Measurements from ENCODE around the gene S100A2.
"Not testable (repeated sequence)": the region's sequence is repeated elsewhere in the genome, so short reads cannot be mapped to it uniquely, and the experiment has no call there.

The S100A2 gene

DNA sequence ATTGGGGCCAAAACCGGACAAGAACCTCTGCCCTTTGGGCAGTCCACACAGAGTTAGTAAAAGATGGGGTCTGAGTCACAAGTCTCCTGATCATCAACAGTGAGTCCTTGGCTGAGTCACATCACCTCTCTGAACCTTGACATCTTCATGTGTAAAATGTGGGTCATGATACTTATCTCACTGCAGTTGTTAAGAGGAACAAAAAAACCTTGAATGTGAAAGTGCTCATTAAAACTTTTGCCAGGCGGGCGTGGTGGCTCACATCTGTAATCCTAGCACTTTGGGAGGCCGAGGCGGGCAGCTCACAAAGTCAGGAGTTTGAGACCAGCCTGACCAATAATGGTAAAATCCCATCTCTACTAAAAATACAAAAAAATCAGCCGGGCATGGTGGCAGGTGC, 31.6 kb upstream of the S100A2 start:
- DNase-seq, result no peak

DNA sequence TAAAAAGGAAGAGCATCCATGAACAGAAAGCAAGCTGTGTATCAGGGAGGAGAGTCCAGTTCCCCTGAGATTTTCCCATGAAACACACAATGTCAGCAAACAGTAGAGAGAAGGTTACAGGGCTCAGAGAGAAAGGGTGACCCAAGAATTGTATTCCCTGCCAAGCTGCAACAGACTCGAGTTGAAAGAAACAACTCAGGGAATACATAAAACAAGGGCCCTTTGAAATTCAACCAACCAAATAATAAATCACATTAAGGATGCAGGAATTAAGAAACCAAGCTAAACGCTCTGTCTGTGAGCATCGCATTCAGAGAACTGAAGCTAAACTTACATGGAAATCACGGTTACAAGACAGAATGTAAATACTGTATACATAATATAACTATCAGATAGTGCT, 27.1 kb upstream of the S100A2 start:
- DNase-seq, result no peak

DNA sequence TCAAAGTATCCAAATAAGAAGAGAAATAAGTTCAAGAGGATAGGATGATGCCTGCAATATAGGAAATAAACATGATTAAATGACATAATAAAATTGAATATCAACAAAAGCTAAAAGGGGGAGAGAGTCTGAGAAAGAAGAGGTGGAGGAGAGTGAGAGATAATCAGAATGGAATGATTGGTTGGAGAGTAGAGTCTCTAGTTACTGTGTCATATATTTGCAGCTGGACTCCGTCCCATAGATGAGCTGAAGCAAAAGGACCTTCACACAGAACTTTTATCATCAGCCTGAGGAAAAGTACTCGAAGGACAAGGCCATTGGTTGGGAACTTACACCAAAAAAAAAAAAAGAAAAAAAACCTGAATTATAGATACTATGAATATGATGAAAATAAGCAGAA, 22.8 kb upstream of the S100A2 start:
- no peak for DNase-seq

- DNase-seq, result not testable (repeated sequence)
These were observed 22.4 kb upstream of the S100A2 start for GRCh38 chr1:153588033-153588432.

DNA sequence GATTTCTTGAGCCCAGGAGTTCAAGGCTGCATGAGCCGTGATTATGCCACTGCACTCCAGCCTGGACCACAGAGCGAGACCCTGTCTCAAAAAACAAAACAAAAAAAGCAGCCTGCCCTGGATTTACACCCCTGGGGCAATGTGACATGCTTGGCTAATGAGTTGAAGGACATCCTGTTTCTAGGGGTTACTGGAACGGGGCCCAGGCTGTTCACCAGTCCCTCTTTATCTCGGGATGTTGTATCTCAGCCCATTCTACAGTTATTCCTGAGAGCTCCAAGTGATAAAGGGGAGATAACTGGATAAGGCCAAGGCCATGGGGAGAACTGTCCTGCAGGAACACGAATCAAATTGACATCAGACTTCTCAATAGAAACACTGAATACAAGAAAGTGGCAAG, 21.7 kb upstream of the S100A2 start:
- no peak for DNase-seq

- DNase-seq, result no peak
These were observed 20.7 kb upstream of the S100A2 start for GRCh38 chr1:153586347-153586746.

- no peak for DNase-seq
These were observed 19.4 kb upstream of the S100A2 start for GRCh38 chr1:153585006-153585405.

DNA sequence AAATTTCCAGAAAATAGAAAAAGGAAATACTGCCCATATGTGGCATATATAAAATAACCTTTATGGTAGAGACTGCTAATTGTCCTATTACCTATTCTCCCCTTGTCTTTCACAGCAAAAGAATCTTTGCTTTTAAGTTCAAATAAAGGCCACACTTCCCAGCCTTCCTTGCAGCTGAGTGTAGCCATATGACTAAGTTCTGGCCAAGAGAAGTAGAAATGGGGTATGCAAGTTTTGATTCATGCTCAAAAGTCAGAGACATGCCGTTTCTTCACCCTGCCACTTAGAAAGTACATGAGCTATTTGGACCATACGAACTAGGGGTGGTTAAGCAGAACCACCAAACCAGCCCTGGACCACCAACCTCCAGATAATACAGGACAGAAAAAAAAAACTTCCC, 18.3 kb upstream of the S100A2 start:
- DNase-seq, result no peak

GRCh38 chr1:153583514-153583913, 17.9 kb upstream of the S100A2 start:
- not testable (repeated sequence) for DNase-seq

GRCh38 chr1:153582836-153583235, 17.2 kb upstream of the S100A2 start:
- not testable (repeated sequence) for DNase-seq

GRCh38 chr1:153578936-153579335, 13.3 kb upstream of the S100A2 start:
- no peak for DNase-seq

DNA sequence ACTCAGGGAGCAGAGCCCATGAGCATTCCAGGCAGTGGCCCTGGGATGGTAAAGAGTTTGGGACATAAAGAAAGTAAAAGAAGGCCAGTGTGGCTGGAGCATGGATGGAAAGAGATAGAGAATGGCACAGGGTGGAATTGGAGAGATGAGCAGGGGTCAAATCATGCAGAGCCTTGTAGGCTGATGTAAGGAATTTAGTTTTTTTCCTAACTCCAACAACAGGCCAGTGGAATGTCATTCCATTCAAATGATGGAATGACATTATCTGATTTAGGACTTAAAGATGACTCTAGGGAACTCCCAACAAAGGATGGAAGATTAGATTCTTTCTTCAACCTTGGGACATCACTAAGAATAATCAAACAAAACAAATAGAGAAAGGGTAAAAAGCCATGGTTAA, 12.8 kb upstream of the S100A2 start:
- no peak for DNase-seq

GRCh38 chr1:153577624-153578051, 12.0 kb upstream of the S100A2 start:
- DNase-seq, result no peak

- no peak for DNase-seq
These were observed 11.5 kb upstream of the S100A2 start for GRCh38 chr1:153577138-153577537.

- not testable (repeated sequence) for DNase-seq
These were observed 9.9 kb upstream of the S100A2 start for GRCh38 chr1:153575497-153575896.

DNA sequence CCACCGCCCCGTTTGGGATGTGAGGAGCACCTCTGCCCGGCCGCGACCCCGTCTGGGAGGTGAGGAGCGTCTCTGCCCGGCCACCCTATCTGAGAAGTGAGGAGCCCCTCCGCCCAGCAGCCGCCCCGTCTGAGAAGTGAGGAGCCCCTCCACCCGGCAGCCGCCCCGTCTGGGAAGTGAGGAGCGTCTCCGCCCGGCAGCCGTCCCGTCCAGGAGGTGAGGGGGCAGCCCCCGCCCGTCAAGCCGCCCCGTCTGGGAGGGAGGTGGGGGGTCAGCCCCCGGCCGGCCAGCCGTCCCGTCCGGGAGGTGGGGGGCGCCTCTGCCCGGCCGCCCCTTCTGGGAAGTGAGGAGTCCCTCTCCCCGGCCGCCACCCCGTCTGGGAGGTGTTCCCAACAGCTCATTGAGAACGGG, 9.4 kb upstream of the S100A2 start:
- DNase-seq, result not testable (repeated sequence)

DNA sequence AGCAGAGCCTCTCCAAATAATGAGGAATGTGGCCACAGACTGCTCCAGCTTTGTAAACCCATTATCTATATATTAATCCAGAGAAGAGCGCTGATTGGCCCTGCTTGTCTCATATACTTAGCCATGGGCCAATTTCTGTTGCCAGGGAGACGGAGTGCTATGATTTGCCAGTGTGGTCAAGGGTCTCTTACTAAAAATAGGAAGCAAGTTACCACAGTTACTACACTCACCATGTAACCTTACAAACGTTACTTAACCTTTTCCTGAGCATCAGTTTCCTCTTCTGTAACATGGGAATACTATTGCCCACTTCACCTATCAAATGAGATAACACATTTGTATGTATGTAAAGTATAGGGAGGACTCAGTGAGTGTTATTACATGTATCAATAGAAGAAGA, 7.7 kb upstream of the S100A2 start:
- no peak for DNase-seq

- DNase-seq, result peak; percentile 49
These were observed 6.9 kb upstream of the S100A2 start for GRCh38 chr1:153572569-153573015.

DNA sequence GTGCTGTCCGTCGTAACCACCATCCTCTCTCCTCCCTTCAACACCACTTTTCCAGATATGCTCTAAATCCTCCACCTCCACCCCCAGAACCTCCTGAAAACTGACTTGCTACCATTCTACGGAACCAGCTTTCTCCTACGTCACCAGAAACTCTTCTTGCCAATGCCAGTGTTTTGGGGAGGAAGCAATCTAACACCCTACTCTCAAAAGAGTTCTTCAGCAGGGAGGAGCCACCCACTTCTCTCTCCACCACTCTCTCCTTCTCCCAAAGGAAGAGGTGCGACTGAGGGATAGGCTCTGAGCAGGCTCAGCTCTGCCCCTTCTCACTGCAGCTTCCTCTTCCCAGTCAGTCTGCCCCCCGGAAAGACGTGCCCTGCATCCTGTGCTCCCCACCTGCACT, 6.1 kb upstream of the S100A2 start:
- DNase-seq, result no peak

- DNase-seq, result no peak
These were observed 5.2 kb upstream of the S100A2 start for GRCh38 chr1:153570874-153571273.

GRCh38 chr1:153569465-153569864, 3.8 kb upstream of the S100A2 start:
- DNase-seq, result no peak

DNA sequence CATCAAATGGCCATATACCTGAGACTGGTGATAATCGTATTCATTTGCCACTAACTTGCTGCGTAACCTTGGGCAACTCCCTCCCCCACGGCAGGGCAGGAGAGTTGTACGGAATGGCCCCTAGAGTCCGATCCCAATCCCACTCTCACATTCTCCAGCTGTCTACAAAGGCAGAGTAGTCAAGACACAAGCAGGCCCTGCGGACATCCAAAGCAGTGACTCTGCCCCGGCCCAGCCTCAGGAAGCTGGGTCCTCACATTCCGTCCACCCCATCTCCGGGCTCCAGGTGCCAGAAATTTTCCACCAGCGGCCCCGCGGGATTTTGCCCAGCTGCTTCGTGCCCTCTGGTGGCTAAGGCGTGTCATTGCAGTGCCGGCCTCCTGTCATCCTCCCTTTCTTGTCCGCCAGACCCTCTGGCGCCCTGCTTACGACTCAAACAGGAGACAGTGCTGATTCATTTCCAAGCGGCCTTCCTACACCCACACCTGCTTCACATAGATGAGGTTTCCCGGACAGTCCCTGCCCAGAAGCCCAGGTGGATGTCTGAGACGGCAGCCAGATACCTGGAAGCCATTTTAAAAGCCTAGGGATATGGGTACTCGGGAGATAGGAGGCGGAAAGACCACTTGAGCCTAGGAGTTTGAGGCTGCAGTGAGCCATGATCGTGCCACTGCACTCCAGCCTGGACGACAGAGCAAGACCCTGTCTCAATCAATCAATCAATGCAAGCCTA, 2.9 kb upstream of the S100A2 start:
- DNase-seq, result peak; percentile 90

- no peak for DNase-seq
These were observed 2.1 kb upstream of the S100A2 start for GRCh38 chr1:153567621-153568366.
